Gastroesophageal sphincter (tissue), 4 donors: Measurements from ENCODE around the gene C2orf74. TPM values are rescaled to one million over a fixed set of nuclear protein-coding genes. Genes with fewer than 3 reads are reported as not detected.

Experiments
- ATAC-seq: fragments of 150-250 bp; one replicate; pipeline ENCODE4 v1.9.1; 2016; ENCODE audit warnings: mild to moderate bottlenecking, moderate library complexity
- H3K27ac ChIP-seq, 4 donors: fragments of 200-600 bp; sonication (generic) in 3 of 4; 1 replicate in 3 of 4; 2 replicates in 1 of 4; pipeline ENCODE4 v1.5.1; 2016 to 2019
- H3K27me3 ChIP-seq: fragments of 200-600 bp; sonication (generic); one replicate; pipeline ENCODE4 v1.5.1; 2019
- H3K36me3 ChIP-seq, 2 donors: fragments of 200-600 bp; sonication (generic); one replicate each; pipeline ENCODE4 v1.5.1; 2019; ENCODE audit warnings: control low read depth in 1 of 2
- H3K4me1 ChIP-seq, 3 donors: fragments of 200-600 bp; sonication (generic); 1 replicate in 2 of 3; 2 replicates in 1 of 3; pipeline ENCODE4 v1.5.1; 2016 to 2019; ENCODE audit warnings: control low read depth in 2 of 3
- H3K4me3 ChIP-seq, 2 donors: fragments of 200-600 bp; sonication (generic); one replicate each; pipeline ENCODE4 v1.5.1; 2019; ENCODE audit warnings: mild to moderate bottlenecking in 1 of 2, moderate library complexity in 1 of 2
- H3K9me3 ChIP-seq, 3 donors: fragments of 200-600 bp; sonication (generic); one replicate each; pipeline ENCODE4 v1.5.1; 2017 to 2019; ENCODE audit warnings: control low read depth in 2 of 3
- CTCF ChIP-seq, 4 experiments: fragments of 200-600 bp in 2 of 4; fragments of 450-650 bp in 2 of 4; sonication (generic) in 1 of 4; IDR thresholded peaks; one replicate each; pipeline ENCODE4 v1.5.1; 2017 to 2019; ENCODE audit warnings: antibody characterized with exemption in 4 of 4, mild to moderate bottlenecking in 2 of 4, moderate library complexity in 2 of 4
- EP300 ChIP-seq: sonication (generic); formaldehyde crosslinking; IDR thresholded peaks from one replicate; pipeline ENCODE4 v1.6.1; 2017; ENCODE audit warnings: antibody characterized with exemption, mild to moderate bottlenecking
- POLR2A ChIP-seq, 2 donors: fragments of 450-650 bp; IDR thresholded peaks; one replicate each; pipeline ENCODE4 v1.6.1; 2017; ENCODE audit warnings: antibody characterized with exemption in 2 of 2, mild to moderate bottlenecking in 2 of 2, moderate library complexity in 1 of 2
- POLR2AphosphoS5 ChIP-seq: sonication (generic); formaldehyde crosslinking; IDR thresholded peaks from one replicate; pipeline ENCODE4 v1.6.1; 2017; ENCODE audit warnings: antibody characterized with exemption
- WGBS, 2 donors: methylation state at CpG; one replicate each; pipeline ENCODE4 v1.1.5; 2018; ENCODE audit warnings: low coverage in 1 of 2; 5-methylcytosine and 5-hydroxymethylcytosine counted together
- total RNA-seq, 4 donors: library from RNA; depleted of rRNA; stranded (reverse); fragments of >200 nt; gene quantifications; one replicate each; pipeline ENCODE4 v1.1.0, GENCODE V29; 2016

C2orf74 gene
- total RNA-seq, 4 donors from 2014 or later, result 24.0 to 41.6 (median 30.9) TPM

GRCh38 chr2:61167579-61167978, 5.6 kb downstream of the C2orf74 start:
- TF ChIP-seq CTCF (IDR thresholded peaks at IDR 0.05) (no peak), EP300 (no peak), POLR2AphosphoS5 (no peak), POLR2A (IDR thresholded peaks at IDR 0.05) (no peak)
- ATAC-seq, result no peak
- peaks cover 0 to 56% of the 10 kb centered on the region in 2 donors for H3K36me3 ChIP-seq
- no peak overlapping the region for H3K4me3 ChIP-seq
- H3K4me1 ChIP-seq, result no peaks in the 10 kb centered on the region
- no peaks in the 10 kb centered on the region for H3K9me3 ChIP-seq
- H3K27me3 ChIP-seq, result no peaks in the 10 kb centered on the region
- WGBS, 2 donors, result 97 to 98% methylated on average over 8 to 9 of the region's 10 CpGs
- no peak overlapping the region for H3K27ac ChIP-seq

GRCh38 chr2:61172671-61173070, 10.7 kb downstream of the C2orf74 start:
- Histone ChIP-seq H3K27ac (no peak overlapping the region), H3K4me1 (peaks cover 0 to 8% (median 0%) of the 10 kb centered on the region in 3 donors), H3K4me3 (no peak overlapping the region), H3K9me3 (no peaks in the 10 kb centered on the region), H3K27me3 (no peaks in the 10 kb centered on the region), H3K36me3 (peaks cover 0 to 5% of the 10 kb centered on the region in 2 donors)
- 75 to 86% methylated on average over 1 of the region's 1 CpG for WGBS, 2 donors
- TF ChIP-seq EP300 (no peak), POLR2AphosphoS5 (no peak), CTCF (IDR thresholded peaks at IDR 0.05) (no peak), POLR2A (IDR thresholded peaks at IDR 0.05) (no peak)
- no peak for ATAC-seq

- Histone ChIP-seq H3K27me3 (no peaks in the 10 kb centered on the region), H3K9me3 (no peaks in the 10 kb centered on the region), H3K36me3 (peaks cover 0 to under 1% of the 10 kb centered on the region in 2 donors), H3K4me3 (no peak overlapping the region), H3K4me1 (peaks cover 0 to 11% (median under 1%) of the 10 kb centered on the region in 3 donors), H3K27ac (no peak overlapping the region)
- TF ChIP-seq CTCF (IDR thresholded peaks at IDR 0.05), result no peak
- TF ChIP-seq EP300, result no peak
- TF ChIP-seq POLR2A (IDR thresholded peaks at IDR 0.05), result no peak
- no peak for TF ChIP-seq POLR2AphosphoS5
- WGBS, 2 donors, result 40 to 69% methylated on average over 1 to 3 of the region's 4 CpGs
- ATAC-seq, result no peak
Measured at GRCh38 chr2:61173116-61173515, 11.1 kb downstream of the C2orf74 start.

GRCh38 chr2:61175036-61175435, 13.0 kb downstream of the C2orf74 start:
- no peak for ATAC-seq
- H3K27ac ChIP-seq, result no peak overlapping the region

More at GRCh38 chr2:61175036-61175435, 13.0 kb downstream of the C2orf74 start:
- Histone ChIP-seq H3K36me3 (no peaks in the 10 kb centered on the region), H3K4me1 (peaks cover 2 to 30% (median 17%) of the 10 kb centered on the region in 3 donors), H3K27me3 (no peaks in the 10 kb centered on the region), H3K9me3 (no peaks in the 10 kb centered on the region), H3K4me3 (no peak overlapping the region)
- TF ChIP-seq POLR2AphosphoS5 (no peak), EP300 (no peak), CTCF (IDR thresholded peaks at IDR 0.05) (no peak), POLR2A (IDR thresholded peaks at IDR 0.05) (no peak)
- WGBS, 2 donors, result 78 to 81% methylated on average over 7 of the region's 8 CpGs
